Fibroblast of lung (primary cell): ENCODE measurements around the gene EPSTI1.

Experiments
- CTCF ChIP-seq, 2 donors: IDR thresholded peaks in 1 of 2; conservative IDR thresholded peaks in 1 of 2; 1 replicate in 1 of 2; 2 replicates in 1 of 2; pipeline ENCODE4 v1.5.1; 2011 to 2012; ENCODE audit warnings: low read length in 2 of 2, control low read depth in 1 of 2, inconsistent platforms in 1 of 2, low read depth in 1 of 2, mild to moderate bottlenecking in 1 of 2
- EZH2 ChIP-seq: IDR thresholded peaks from 2 replicates; pipeline ENCODE4 v1.5.1; 2012; ENCODE audit warnings: low read length, control low read depth, mild to moderate bottlenecking; ENCODE audit errors: missing control alignments

- TF ChIP-seq CTCF (conservative IDR thresholded peaks at IDR 0.05 in 1 of 2, IDR thresholded peaks at IDR 0.05 in 1 of 2; ENCODE audit: low read depth in 1 of 2, low read length in 2 of 2): no peak
- no peak for TF ChIP-seq EZH2
These were observed 67.7 kb downstream of the EPSTI1 start for GRCh38 chr13:42924344-42924743.
